ENCODE data around the gene ZNF487.

- no peak for TF ChIP-seq CTCF (IDR thresholded peaks at IDR 0.05)
- no peak for TF ChIP-seq POLR2A (IDR thresholded peaks at IDR 0.05)
Measured at GRCh38 chr10:43407148-43407575, 29.7 kb upstream of the ZNF487 start.

All from lower leg skin (tissue), 3 donors.